Activated CD4-positive, CD25-positive, alpha-beta regulatory T cell (primary cell): ENCODE data around the gene FAM3A.
A peak's percentile ranks its signal among the peaks of the same experiment; 100 is the strongest.

Source experiments
- DNase-seq, 4 experiments: peaks; one replicate each; lab custom pipeline; 2025; lab: John Stamatoyannopoulos, UW

The FAM3A gene

DNA sequence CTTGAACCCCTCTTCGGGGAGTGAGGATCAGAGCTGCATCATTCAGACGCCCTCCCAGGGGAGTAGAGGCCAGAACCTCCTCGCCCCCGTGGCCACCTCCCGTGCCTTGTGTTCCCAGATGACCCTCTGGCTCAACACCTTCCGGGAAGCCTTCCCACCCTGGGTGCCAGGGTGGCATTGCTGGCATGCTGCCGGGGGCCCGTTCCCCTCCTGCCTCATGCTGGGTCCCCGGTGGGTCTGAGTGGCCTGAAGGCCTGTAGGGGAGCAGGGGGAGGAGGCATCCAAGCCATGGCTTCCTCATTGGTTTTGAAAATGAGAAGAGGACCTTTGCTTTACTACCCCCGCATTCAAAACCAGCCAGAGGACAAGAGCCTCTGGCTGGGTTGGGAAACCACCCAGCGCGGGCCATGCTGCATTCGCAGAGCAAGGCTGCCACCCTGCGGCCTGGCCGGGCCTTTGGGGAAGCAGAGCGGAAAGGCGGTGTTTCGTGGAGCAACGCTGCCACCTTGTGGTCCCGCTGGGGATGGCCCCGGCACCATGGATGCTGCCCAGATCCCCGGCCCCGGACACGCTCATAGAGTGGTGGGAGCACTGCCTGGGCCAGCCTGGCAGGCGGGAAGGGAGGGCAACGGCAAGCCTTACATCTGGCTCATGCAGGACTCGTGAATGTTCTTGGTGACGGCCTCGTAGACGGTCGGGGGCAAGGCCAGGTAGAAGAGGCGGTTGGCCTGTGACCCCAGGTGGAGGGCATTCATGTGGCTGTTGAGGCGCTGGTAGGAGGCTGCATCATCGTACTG, 18.7 kb upstream of the FAM3A start:
- DNase-seq: peak; percentile 65 to 76 (median 76)

DNA sequence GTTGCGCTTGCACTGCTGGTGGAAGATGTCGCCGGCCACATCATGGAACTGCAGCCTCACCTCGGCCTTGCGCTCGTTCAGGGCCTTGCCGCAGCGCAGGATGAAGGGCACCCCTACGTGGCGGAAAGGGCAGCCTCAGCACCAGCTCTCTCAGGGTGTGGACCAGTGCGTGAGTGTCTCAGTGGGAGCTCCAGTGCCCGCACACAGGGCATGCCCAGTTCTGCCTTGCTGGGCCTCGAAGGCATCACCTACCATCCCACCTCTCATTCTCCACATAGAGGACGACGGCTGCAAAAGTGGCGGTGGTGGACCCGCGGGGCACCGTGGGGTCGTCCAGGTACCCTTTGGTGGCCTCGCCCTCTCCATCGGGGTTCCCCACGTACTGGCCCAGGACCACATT, 16.7 kb upstream of the FAM3A start:
- DNase-seq: no peak

DNA sequence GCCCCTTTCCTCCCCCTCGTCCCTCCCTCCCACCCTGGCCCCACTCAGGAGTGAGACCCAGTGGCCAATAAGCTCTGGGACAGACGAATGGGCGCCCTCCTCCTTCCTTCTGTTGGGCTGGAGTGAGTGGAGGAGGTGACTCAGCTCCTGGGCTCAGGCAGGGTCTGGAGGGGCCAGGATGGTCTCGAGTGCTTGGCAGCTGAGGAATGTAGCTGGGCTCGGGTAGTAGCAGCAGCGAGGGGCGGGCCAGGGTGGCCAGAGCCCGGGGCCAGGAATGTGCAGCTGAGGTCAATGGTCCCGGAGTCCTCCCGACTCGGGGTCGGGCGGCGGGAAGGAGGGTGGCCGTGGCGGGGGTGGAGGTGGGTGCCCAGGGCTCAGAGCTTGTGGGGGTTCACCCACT, 15.6 kb upstream of the FAM3A start:
- DNase-seq: no peak

DNA sequence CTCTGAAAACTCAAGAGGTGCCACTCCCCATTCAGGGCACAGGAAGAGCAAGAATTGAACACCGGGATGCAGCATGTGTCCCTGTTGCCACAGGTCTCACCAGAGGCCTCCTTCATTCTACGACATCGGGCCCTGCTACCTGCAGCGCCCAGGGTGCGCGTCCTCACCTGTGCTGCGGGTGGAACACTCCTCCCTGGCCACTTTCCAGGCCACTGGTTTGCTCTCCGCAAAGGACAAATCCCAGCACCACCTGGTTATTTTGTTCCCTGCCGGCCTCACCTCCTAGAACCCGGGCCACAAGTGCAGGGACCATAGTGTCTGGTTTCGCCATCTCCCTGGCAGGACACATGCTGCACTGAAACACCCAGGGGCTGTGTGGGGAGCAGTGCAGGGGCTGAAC, 14.3 kb upstream of the FAM3A start:
- DNase-seq: no peak

DNA sequence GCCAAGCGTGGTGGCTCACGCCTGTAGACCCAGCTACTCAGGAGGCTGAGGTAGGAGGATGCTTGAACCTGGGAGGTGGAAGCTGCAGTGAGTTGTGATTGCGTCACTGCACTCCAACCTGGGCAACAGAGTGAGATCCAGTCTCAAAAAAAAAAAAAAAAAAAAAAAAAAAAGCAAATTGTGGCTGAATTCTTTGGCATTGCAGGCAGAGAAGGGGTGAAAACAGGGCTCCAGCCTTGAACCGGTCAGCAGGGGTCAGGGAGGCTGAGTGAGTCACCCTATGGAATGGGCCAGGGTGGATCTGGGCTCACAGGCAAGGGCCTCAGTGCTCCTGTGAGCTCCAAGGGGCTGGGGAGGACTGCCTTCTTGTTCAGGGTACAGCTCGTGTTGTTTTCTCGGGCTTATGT, 13.2 kb upstream of the FAM3A start:
- DNase-seq: no peak

- peak in 3 of 4 experiments; percentile 9 to 29 (median 24) for DNase-seq
These were observed 11.1 kb upstream of the FAM3A start for GRCh38 chrX:154526901-154527675.

DNA sequence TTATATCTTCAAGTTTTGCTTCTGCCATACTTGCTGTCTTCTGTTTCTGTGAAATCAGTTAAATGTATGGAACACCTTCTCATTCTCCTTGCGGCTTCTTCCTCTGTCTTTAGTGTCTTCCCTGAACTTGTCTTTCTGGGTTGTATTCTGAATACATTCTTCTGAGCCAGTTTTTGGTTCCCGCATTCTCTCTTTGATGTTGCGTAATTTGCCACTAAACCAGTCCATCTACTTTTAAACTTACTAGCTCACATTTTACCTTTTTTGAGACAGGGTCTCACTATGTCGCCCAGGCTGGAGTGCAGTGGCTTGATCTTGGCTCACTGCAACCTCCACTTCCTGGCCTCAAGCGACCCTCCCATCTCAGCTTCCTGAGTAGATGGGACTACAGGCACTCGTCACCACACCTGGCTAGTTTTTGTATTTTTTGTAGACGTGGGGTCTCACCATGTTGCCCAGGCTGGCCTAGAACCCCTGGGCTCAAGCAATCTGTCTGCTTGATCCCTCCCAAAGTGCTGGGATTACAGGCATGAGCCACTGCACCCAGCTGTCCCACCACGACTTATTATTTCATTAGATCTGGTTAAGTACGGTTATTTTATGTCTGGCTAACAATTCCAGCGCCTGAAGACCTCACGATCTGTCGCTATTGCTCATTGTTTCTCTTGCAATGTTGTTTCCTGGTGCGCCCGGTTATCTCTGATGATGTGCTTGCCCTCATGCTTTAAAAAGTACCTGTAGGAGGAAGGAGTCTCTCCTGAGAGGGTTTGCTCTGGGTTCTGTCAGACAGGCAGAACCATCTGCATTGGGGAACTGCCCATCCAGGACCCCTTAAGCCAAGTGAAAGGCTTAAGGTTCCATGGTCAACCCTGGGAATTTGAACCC, 9.8 kb upstream of the FAM3A start:
- no peak for DNase-seq

- no peak for DNase-seq
These were observed 3.4 kb upstream of the FAM3A start for GRCh38 chrX:154519389-154519788.

- no peak for DNase-seq
These were observed 1.2 kb upstream of the FAM3A start for GRCh38 chrX:154517101-154517781.

DNA sequence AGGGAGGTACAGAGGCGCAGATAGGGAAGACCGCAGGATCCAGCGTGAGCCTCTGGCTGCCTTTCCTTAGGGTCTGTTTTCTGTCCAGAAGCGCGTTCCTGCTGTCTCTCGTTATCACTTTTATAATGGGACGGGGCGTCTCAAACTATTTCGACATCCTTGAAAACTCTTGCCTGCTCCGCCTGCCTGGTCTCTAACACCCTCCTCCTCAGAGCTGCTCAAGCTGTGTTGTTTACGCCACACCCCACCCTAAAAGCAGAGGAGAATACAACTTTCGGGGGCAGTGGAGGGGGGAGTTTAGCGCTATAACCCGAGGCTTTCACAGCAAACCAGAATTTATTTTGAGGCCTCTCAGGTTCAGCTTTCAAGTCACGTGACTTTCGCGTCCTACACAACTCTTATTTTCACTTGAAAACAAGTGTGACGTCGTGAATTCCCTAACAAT, 646 bp upstream of the FAM3A start:
- DNase-seq: no peak

DNA sequence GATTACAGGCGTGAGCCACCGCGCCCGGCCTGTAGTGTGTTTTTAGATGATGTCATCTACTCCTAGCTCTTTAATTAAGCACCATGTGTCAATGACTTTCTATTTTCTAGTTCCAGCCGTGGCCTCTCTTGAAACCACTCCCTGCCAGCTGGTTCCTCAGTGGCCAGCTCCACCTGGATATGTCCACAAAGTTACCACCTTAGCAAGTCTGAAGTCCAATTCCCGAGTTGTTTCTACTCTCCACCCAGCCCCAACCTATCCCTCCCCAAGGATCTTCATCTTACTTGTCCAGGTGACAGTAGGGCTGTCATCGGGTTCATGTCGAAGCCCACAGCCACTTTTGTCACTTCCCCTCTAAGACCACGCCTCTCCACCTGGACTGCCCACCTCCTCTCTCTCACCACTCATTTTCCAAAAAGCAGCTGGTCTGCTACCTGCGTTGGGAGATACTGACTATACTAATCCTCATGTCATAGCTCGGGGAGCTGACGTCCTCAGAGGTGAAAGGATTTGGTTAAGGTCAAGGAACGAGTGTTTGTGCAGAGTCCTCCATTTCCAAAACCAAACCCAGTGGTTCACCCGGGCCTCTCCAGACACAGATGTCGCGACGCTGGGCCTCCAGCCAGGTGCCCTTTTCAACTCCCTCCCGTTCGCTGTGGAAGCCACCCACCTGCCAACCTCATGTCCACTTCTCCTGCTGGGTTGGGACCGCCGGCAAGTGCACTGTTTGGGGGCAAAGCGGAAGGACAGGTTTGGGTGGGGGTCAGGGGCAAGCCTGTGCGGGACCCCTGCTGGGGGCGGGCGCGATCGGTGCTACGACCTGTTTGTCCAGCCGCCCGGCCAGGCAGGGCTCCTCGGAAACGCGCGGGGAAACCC, 704 bp downstream of the FAM3A start:
- DNase-seq: no peak

DNA sequence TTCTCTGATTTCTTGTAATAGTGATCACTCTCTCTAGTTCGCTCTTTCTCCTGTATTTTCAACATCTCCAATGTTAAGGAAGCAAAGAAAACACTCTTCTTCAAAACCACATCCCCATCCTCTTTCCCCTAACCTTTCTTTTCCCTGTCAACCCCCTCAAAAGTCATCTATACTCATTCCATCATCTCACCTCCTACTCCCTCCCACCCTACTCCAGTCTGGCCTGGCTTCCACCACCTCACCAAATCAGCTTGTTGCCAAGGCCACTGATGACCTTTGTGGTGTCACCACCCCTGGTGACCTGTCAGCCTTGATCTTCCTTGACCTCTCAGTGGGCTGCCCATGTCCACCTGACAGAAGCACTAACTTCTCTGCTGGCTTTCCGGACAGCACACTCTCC, 2.3 kb downstream of the FAM3A start:
- no peak for DNase-seq

DNA sequence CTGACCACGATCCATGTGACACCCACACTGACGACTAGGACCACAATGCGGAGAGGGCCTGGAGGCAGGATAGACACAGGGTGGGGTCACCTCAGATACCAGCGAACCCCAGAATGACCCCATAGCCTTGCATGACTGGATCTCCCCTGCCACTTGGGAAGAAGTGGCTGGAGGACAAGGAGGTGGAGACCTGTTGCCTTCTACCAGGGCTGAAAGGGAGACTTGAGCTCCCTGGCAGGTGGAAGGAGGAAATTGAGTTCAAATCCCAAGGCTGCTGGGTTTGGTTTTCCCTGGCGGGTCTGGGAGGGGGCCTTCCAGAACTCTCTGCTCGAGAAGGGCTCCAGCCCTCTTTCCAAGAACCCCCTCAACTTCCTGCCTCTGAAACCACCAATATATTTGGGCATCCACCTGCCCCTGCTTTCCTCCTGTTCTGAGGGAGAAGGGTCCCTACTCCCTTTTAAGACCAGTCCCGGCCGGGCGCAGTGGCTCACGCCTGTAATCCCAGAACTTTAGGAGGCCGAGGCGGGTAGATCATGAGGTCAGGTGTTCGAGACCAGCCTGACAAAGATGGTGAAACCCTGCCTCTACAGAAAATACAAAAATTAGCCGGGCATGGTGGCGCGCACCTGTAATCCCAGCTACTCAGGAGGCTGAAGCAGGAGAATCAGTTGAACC, 3.0 kb downstream of the FAM3A start:
- no peak for DNase-seq

DNA sequence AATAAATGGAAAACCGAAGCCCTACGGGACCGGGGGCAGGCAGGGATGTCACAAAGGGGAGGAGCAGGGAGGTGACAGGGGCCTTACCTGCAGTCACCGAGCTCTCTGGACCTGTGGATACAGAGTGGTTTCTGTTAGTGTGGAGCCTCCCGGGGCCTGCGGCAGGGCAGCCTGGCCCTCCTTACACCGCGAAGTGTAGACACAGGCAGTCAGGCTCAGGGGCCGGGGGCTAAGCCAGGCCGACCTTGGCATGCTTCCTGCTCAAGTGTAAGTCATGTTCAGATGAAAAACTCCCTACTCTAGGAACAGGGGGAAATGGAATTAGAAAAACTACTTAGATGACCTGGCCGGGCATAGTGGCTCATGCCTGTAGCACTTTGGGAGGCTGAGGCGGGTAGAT, 4.3 kb downstream of the FAM3A start:
- DNase-seq: no peak

- no peak for DNase-seq
These were observed 6.6 kb downstream of the FAM3A start for GRCh38 chrX:154509455-154509854.

- no peak for DNase-seq
These were observed 7.7 kb downstream of the FAM3A start for GRCh38 chrX:154508384-154508745.

DNA sequence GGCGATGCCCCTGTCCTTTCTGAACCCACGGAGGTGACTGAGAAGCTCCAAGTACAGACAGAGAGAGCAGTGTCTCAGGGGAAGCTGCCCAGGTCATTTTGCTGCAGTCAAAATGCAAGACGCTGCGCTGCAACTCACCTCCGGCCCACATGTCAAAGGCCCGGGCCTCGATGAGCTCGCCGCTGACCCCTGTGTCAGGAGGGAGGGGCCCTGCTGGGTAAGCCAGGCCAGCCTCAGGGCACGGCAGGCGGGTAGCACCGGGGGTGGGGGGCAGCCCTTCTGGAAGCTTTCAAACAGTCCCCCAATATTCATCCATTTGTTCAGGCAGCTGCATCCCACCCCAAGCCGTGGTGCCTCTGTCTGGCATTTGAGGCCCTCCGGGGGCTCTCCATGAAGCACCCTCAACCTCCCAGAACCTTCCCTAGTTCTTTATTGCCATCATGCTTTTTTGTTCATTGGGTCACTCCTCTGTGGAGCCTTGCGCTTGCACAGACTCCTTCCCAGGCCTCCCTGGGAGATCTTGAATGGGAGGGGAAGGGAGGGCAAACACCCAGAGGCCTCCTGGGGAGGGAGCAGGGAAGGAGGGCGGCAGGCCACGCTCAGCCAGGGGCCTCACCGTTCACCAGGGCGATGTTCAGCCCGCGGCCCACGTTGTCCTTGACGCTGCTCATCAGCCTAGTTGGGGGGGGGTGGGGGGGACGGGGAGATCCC, 8.2 kb downstream of the FAM3A start:
- DNase-seq: no peak

- DNase-seq: no peak
These were observed 9.3 kb downstream of the FAM3A start for GRCh38 chrX:154506483-154507332.

DNA sequence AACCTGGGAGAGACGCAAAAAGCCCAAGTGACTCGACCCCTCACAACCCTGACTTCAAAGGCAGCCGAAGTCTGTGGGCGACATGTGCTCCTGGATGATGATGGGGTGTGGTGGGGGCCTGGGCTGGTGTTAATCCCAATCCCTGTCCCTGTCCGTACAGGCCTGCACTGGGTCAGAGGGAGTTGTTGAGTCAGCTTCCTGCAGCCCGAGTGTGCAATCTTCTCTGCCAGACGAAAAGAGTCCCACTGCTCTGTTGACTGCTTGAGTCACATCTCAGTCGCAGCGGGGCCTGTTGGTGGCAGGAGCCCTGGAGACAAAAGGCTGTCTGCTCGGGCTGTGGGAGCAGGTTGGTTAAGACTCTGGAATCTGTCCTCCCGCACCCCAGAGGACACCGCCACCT, 10.3 kb downstream of the FAM3A start:
- no peak for DNase-seq
